Articular chondrocyte of knee joint (primary cell): Measurements from ENCODE around the gene SP140L. TPM values are rescaled to one million over a fixed set of nuclear protein-coding genes. Genes with fewer than 3 reads are reported as not detected.

Source experiments
- total RNA-seq: library from RNA; depleted of rRNA; stranded (reverse); fragments of >200 nt; gene quantifications from 2 replicates; pipeline ENCODE4 v1.2.3, GENCODE V29; 2012

SP140L gene
- 10.1 and 18.9 TPM in 2 replicates for total RNA-seq

GRCh38 chr2:230326453-230327417 lies at the start of gene SP140L:
Gene SP140L (plus strand): TSS chr2:230327193. CDS start chr2:230327270, 77 bp downstream.

GRCh38 chr2:230416061-230416721 lies 89.2 kb downstream of the SP140L start, which contains the start of gene SP100:
Gene SP100 (plus strand): TSS chr2:230416201. CDS start chr2:230416297, 96 bp downstream.

Other genes with a start within 250 kb of the SP140L start
- gene SP110, start 107.2 kb upstream of the SP140L start, total RNA-seq, result 22.2 and 26.1 TPM in 2 replicates
- gene SP140, start 101.5 kb upstream of the SP140L start, total RNA-seq, result 0.26 and 0.43 TPM in 2 replicates
- gene SP100, start 89.0 kb downstream of the SP140L start, total RNA-seq, result 132 and 157 TPM in 2 replicates